Smooth muscle cell (in vitro differentiated cells): ENCODE data around the gene COG8. TPM values are rescaled to one million over a fixed set of nuclear protein-coding genes. Genes with fewer than 3 reads are reported as not detected.

ENCODE experiments used
- DNase-seq: peaks from one replicate; lab custom pipeline; 2025; ENCODE audit not compliant: unreplicated experiment; lab: John Stamatoyannopoulos, UW
- H2AFZ ChIP-seq: fragments of 200-600 bp; sonication (generic); 2 replicates; pipeline ENCODE4 v1.6.0; 2016; ENCODE audit warnings: antibody characterized with exemption, low read depth, mild to moderate bottlenecking
- H3F3A ChIP-seq: fragments of 200-600 bp; sonication (generic); 2 replicates; pipeline ENCODE4 v1.6.0; 2017; ENCODE audit warnings: antibody characterized with exemption, low read depth
- H3K27ac ChIP-seq: fragments of 200-600 bp; sonication (generic); 2 replicates; pipeline ENCODE4 v1.5.1; 2016; ENCODE audit warnings: low read depth, mild to moderate bottlenecking
- H3K27me3 ChIP-seq: fragments of 200-600 bp; sonication (generic); 2 replicates; pipeline ENCODE4 v1.6.1; 2016; ENCODE audit warnings: low read depth, mild to moderate bottlenecking
- H3K36me3 ChIP-seq: fragments of 200-600 bp; sonication (generic); 2 replicates; pipeline ENCODE4 v1.5.1; 2016; ENCODE audit warnings: low read depth
- H3K4me1 ChIP-seq: fragments of 200-600 bp; sonication (generic); 2 replicates; pipeline ENCODE4 v1.5.1; 2016; ENCODE audit warnings: low read depth
- H3K4me2 ChIP-seq: fragments of 200-600 bp; sonication (generic); 2 replicates; pipeline ENCODE4 v1.6.0; 2016; ENCODE audit warnings: mild to moderate bottlenecking
- H3K4me3 ChIP-seq: fragments of 200-600 bp; sonication (generic); 2 replicates; pipeline ENCODE4 v1.5.1; 2016; ENCODE audit warnings: mild to moderate bottlenecking
- H3K79me2 ChIP-seq: fragments of 200-600 bp; sonication (generic); 2 replicates; pipeline ENCODE4 v1.6.0; 2016; ENCODE audit warnings: low read depth, mild to moderate bottlenecking
- H3K9ac ChIP-seq: fragments of 200-600 bp; sonication (generic); 2 replicates; pipeline ENCODE4 v1.6.0; 2016; ENCODE audit warnings: low read depth
- H3K9me3 ChIP-seq: fragments of 200-600 bp; sonication (generic); replicated peaks from 2 replicates; pipeline ENCODE4 v1.5.1; 2016; ENCODE audit warnings: low read depth
- H4K20me1 ChIP-seq: fragments of 200-600 bp; sonication (generic); 2 replicates; pipeline ENCODE4 v1.6.0; 2016; ENCODE audit warnings: low read depth
- WGBS: methylation state at CpG from one replicate; pipeline ENCODE4 v1.1.7; 2016; ENCODE audit warnings: low lambda C conversion rate; 5-methylcytosine and 5-hydroxymethylcytosine counted together
- polyA plus RNA-seq: library from polyadenylated mRNA; unstranded; fragments of >200 nt; fragmentation: Nextera tagmentation; extraction: Ambion mirVana; gene quantifications from 2 replicates; pipeline ENCODE4 v1.2.1, GENCODE V29; 2016
- total RNA-seq: library from RNA; depleted of rRNA; stranded (reverse); fragments of >200 nt; gene quantifications from 2 replicates; pipeline ENCODE4 v1.2.3, GENCODE V29; 2014
- TF ChIP-seq, protein P1 (sequence below): fragments of 200-600 bp; sonication (generic); IDR thresholded peaks from 2 replicates; pipeline ENCODE4 v1.5.1; 2017; ENCODE audit warnings: borderline replicate concordance, mild to moderate bottlenecking, antibody characterized with exemption; ENCODE audit not compliant: insufficient read depth, poor library complexity, severe bottlenecking

Gene COG8
- total and polyA plus RNA-seq, 2 experiments from 2014 or later = 33.5 to 37.2 TPM

GRCh38 chr16:69376393-69377059 lies 37.2 kb upstream of the COG8 start:
- Histone ChIP-seq H4K20me1 (peaks cover 8% of the 10 kb centered on the region), H3K27me3 (no peaks in the 10 kb centered on the region), H3K4me3 (no peak overlapping the region), H3K4me2 (no peak overlapping the region), H3K4me1 (no peaks in the 10 kb centered on the region), H3K36me3 (peaks cover 18% of the 10 kb centered on the region), H3F3A (no peaks in the 10 kb centered on the region), H2AFZ (no peak overlapping the region), H3K79me2 (peaks cover 17% of the 10 kb centered on the region), H3K9me3 (no peaks in the 10 kb centered on the region), H3K27ac (no peak overlapping the region), H3K9ac (no peak overlapping the region)
- 96% methylated on average over 10 of the region's 10 CpGs for WGBS
- DNase-seq = no peak
- TF ChIP-seq, protein P1, sequence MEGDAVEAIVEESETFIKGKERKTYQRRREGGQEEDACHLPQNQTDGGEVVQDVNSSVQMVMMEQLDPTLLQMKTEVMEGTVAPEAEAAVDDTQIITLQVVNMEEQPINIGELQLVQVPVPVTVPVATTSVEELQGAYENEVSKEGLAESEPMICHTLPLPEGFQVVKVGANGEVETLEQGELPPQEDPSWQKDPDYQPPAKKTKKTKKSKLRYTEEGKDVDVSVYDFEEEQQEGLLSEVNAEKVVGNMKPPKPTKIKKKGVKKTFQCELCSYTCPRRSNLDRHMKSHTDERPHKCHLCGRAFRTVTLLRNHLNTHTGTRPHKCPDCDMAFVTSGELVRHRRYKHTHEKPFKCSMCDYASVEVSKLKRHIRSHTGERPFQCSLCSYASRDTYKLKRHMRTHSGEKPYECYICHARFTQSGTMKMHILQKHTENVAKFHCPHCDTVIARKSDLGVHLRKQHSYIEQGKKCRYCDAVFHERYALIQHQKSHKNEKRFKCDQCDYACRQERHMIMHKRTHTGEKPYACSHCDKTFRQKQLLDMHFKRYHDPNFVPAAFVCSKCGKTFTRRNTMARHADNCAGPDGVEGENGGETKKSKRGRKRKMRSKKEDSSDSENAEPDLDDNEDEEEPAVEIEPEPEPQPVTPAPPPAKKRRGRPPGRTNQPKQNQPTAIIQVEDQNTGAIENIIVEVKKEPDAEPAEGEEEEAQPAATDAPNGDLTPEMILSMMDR = no peak

DNA sequence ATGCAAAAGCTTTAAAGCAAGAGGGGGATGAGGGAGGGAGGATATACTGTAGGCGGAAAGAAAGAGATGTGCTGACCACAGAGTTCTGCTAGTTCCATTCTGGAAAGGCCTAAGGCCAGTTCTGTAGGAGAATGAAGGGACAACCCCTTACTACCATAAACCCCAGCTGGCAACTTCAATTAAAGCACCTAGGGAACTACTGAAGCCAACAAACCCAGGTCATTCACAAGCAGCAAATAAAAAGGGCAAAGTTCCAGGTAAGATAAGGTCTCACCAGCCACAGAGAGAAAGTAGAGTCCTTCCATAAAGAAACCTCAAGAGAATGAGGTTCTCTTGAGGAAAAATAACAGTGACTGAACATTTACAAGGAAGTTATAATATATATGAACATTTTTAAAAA lies 33.7 kb upstream of the COG8 start:
- Histone ChIP-seq H2AFZ (no peak overlapping the region), H3K9ac (no peak overlapping the region), H3K4me1 (no peaks in the 10 kb centered on the region), H3K79me2 (peaks cover 11% of the 10 kb centered on the region), H3F3A (peaks cover 3% of the 10 kb centered on the region), H3K4me3 (no peak overlapping the region), H4K20me1 (peaks cover 8% of the 10 kb centered on the region), H3K9me3 (no peaks in the 10 kb centered on the region), H3K27ac (no peak overlapping the region), H3K36me3 (peaks cover 15% of the 10 kb centered on the region), H3K27me3 (no peaks in the 10 kb centered on the region), H3K4me2 (no peak overlapping the region)
- 89% methylated on average over 1 of the region's 1 CpG for WGBS
- DNase-seq = no peak
- TF ChIP-seq, protein P1 = no peak

- DNase-seq = no peak
- H4K20me1 ChIP-seq = peaks cover 8% of the 10 kb centered on the region
- no peak overlapping the region for H3K4me2 ChIP-seq
- no peak overlapping the region for H3K27ac ChIP-seq
- H2AFZ ChIP-seq = no peak overlapping the region
- WGBS = 100% methylated on average over 2 of the region's 2 CpGs
- no peak overlapping the region for H3K4me3 ChIP-seq
- peaks cover 11% of the 10 kb centered on the region for H3K79me2 ChIP-seq
- peaks cover 11% of the 10 kb centered on the region for H3K36me3 ChIP-seq
- TF ChIP-seq, protein P1 = no peak
- H3K27me3 ChIP-seq = no peaks in the 10 kb centered on the region
- H3K4me1 ChIP-seq = no peaks in the 10 kb centered on the region
- H3K9ac ChIP-seq = no peak overlapping the region
- peaks cover 3% of the 10 kb centered on the region for H3F3A ChIP-seq
- no peaks in the 10 kb centered on the region for H3K9me3 ChIP-seq
Measured at GRCh38 chr16:69371564-69371963, 32.2 kb upstream of the COG8 start.

GRCh38 chr16:69368866-69369265 lies 29.5 kb upstream of the COG8 start:
- TF ChIP-seq, protein P1 = no peak
- 98% methylated on average over 4 of the region's 4 CpGs for WGBS
- no peak overlapping the region for H2AFZ ChIP-seq
- DNase-seq = no peak
- peaks cover 6% of the 10 kb centered on the region for H3K79me2 ChIP-seq
- H3K4me3 ChIP-seq = no peak overlapping the region
- no peak overlapping the region for H3K4me2 ChIP-seq
- peaks cover 3% of the 10 kb centered on the region for H3F3A ChIP-seq
- peak overlapping the region; percentile 78 for H3K27ac ChIP-seq
- H3K9me3 ChIP-seq = no peaks in the 10 kb centered on the region
- no peak overlapping the region for H3K9ac ChIP-seq
- peaks cover 13% of the 10 kb centered on the region for H4K20me1 ChIP-seq
- H3K36me3 ChIP-seq = peaks cover 13% of the 10 kb centered on the region
- H3K4me1 ChIP-seq = no peaks in the 10 kb centered on the region
- H3K27me3 ChIP-seq = no peaks in the 10 kb centered on the region
